ENCODE data around the gene C1orf122. TPM values are rescaled to one million over a fixed set of nuclear protein-coding genes. Genes with fewer than 3 reads are reported as not detected.

Gene C1orf122
- total and polyA plus RNA-seq, 2 experiments from 2014 or later: 32.8 to 68.3 TPM

DNA sequence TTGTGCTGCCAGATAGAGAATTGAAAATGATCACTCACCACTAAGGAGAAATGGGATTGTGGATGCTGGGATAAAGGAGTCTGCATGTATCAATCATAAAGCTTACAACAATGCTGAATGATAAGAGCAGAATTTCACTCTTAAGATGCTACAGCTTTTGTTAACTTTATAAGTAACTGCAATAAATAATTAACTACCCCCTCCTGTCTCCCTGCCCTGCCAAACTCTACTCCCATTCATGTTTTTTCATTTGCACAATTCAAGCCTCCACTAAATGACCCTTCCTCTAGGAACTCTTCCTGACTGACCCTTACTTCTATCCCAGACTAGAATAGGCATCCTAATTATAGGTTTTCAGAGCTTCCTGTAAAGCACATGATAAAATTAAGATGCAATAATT lies 36.9 kb downstream of the C1orf122 start (continued):
- TF ChIP-seq STAT1 (IDR thresholded peaks at IDR 0.05; ENCODE audit: unreplicated experiment): no peak
- no peak for TF ChIP-seq EZH2phosphoT487 (IDR thresholded peaks at IDR 0.05; ENCODE audit: unreplicated experiment)
- TF ChIP-seq CREB1 (CRISPR knock-in tag; IDR thresholded peaks at IDR 0.05; ENCODE audit: low read depth): no peak
- no peak for TF ChIP-seq ZNF114 (CRISPR knock-in tag; IDR thresholded peaks at IDR 0.05)
- no peak for TF ChIP-seq POLR2AphosphoS5 (IDR thresholded peaks at IDR 0.05; ENCODE audit: low read depth)
- no peak for TF ChIP-seq JUNB (IDR thresholded peaks at IDR 0.05; ENCODE audit: unreplicated experiment)
- TF ChIP-seq, protein P1, sequence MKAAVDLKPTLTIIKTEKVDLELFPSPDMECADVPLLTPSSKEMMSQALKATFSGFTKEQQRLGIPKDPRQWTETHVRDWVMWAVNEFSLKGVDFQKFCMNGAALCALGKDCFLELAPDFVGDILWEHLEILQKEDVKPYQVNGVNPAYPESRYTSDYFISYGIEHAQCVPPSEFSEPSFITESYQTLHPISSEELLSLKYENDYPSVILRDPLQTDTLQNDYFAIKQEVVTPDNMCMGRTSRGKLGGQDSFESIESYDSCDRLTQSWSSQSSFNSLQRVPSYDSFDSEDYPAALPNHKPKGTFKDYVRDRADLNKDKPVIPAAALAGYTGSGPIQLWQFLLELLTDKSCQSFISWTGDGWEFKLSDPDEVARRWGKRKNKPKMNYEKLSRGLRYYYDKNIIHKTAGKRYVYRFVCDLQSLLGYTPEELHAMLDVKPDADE (IDR thresholded peaks at IDR 0.05): no peak

DNA sequence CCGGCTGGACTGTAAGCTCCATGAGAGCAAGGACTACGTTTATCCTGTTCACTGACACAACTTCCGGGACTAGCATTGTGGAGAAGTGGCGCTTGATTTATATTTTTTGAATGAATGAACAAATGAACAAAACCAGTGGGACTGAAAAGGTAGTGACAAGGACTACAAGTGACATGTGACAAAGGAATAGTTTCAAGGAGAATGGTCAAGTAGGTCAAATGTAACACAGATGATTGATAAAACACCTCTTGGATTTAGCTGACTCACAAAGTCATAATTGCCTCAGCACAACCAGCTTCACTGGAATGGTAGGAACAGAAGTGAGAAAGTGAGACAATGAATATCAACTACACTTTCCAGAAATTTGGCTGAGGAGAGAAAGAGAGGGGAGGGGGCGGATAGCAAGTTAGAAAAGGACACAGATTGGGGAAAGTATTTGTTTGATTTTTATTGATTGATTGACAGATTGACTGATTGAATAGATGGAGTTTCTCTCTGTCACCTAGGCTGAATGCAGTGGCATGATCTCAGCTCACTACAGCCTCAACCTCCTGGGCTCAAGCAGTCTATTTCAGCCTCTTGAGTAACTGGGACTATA lies 37.6 kb downstream of the C1orf122 start:
- peaks cover 24% of the 10 kb centered on the region for H4K20me1 ChIP-seq (replicated peaks; ENCODE audit: insufficient read depth)

More for the DNA sequence above, 37.6 kb downstream of the C1orf122 start:
- TF ChIP-seq CREB1 (CRISPR knock-in tag; IDR thresholded peaks at IDR 0.05; ENCODE audit: low read depth) (no peak), EZH2phosphoT487 (IDR thresholded peaks at IDR 0.05; ENCODE audit: unreplicated experiment) (no peak), ZNF114 (CRISPR knock-in tag; IDR thresholded peaks at IDR 0.05) (no peak), STAT1 (IDR thresholded peaks at IDR 0.05; ENCODE audit: unreplicated experiment) (no peak)
- TF ChIP-seq, protein P2, sequence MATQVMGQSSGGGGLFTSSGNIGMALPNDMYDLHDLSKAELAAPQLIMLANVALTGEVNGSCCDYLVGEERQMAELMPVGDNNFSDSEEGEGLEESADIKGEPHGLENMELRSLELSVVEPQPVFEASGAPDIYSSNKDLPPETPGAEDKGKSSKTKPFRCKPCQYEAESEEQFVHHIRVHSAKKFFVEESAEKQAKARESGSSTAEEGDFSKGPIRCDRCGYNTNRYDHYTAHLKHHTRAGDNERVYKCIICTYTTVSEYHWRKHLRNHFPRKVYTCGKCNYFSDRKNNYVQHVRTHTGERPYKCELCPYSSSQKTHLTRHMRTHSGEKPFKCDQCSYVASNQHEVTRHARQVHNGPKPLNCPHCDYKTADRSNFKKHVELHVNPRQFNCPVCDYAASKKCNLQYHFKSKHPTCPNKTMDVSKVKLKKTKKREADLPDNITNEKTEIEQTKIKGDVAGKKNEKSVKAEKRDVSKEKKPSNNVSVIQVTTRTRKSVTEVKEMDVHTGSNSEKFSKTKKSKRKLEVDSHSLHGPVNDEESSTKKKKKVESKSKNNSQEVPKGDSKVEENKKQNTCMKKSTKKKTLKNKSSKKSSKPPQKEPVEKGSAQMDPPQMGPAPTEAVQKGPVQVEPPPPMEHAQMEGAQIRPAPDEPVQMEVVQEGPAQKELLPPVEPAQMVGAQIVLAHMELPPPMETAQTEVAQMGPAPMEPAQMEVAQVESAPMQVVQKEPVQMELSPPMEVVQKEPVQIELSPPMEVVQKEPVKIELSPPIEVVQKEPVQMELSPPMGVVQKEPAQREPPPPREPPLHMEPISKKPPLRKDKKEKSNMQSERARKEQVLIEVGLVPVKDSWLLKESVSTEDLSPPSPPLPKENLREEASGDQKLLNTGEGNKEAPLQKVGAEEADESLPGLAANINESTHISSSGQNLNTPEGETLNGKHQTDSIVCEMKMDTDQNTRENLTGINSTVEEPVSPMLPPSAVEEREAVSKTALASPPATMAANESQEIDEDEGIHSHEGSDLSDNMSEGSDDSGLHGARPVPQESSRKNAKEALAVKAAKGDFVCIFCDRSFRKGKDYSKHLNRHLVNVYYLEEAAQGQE (IDR thresholded peaks at IDR 0.05; ENCODE audit: unreplicated experiment): no peak
- TF ChIP-seq, protein P1 (IDR thresholded peaks at IDR 0.05): no peak
- H3K36me3 ChIP-seq (ENCODE audit: insufficient read depth): no peaks in the 10 kb centered on the region
- ATAC-seq (no peak), DNase-seq (ENCODE audit: low spot score) (no peak)
- Mint-ChIP-seq H3K36me3 (ENCODE audit: low read depth) (no peaks in the 10 kb centered on the region), H3K27me3 (ENCODE audit: insufficient read depth, low read depth, poor library complexity) (no peaks in the 10 kb centered on the region), H3K4me3 (no peak overlapping the region), H3K9me3 (no peaks in the 10 kb centered on the region), H3K27ac (peak overlapping the region; percentile 26; the same call in 1 of the 2 replicates), H3K4me1 (no peaks in the 10 kb centered on the region)
- no peaks in the 10 kb centered on the region for H3K9me2 ChIP-seq (ENCODE audit: insufficient read depth)
- H3K4me2 ChIP-seq: no peak overlapping the region
- H3K4me3 ChIP-seq: no peak overlapping the region
- peaks cover 43% of the 10 kb centered on the region for H3K79me2 ChIP-seq (replicated peaks; ENCODE audit: insufficient read depth)
- H3F3A ChIP-seq (replicated peaks; ENCODE audit: low read depth): no peaks in the 10 kb centered on the region
- H3K27ac ChIP-seq (ENCODE audit: low read depth): no peak overlapping the region
- H3K4me1 ChIP-seq (ENCODE audit: insufficient read depth): no peaks in the 10 kb centered on the region
- no peaks in the 10 kb centered on the region for H3K27me3 ChIP-seq (ENCODE audit: insufficient read depth)
- no peak overlapping the region for H2AFZ ChIP-seq
